HG03460 (cell line): Measurements from ENCODE around the gene ARMC12.
A peak's percentile ranks its signal among the peaks of the same experiment; 100 is the strongest.

ENCODE experiments used
- ATAC-seq: cut with Tn5 transposase; IDR thresholded peaks from one replicate; pipeline ENCODE4 v1.9.1; 2021; ENCODE audit not compliant: unreplicated experiment

Gene ARMC12

DNA sequence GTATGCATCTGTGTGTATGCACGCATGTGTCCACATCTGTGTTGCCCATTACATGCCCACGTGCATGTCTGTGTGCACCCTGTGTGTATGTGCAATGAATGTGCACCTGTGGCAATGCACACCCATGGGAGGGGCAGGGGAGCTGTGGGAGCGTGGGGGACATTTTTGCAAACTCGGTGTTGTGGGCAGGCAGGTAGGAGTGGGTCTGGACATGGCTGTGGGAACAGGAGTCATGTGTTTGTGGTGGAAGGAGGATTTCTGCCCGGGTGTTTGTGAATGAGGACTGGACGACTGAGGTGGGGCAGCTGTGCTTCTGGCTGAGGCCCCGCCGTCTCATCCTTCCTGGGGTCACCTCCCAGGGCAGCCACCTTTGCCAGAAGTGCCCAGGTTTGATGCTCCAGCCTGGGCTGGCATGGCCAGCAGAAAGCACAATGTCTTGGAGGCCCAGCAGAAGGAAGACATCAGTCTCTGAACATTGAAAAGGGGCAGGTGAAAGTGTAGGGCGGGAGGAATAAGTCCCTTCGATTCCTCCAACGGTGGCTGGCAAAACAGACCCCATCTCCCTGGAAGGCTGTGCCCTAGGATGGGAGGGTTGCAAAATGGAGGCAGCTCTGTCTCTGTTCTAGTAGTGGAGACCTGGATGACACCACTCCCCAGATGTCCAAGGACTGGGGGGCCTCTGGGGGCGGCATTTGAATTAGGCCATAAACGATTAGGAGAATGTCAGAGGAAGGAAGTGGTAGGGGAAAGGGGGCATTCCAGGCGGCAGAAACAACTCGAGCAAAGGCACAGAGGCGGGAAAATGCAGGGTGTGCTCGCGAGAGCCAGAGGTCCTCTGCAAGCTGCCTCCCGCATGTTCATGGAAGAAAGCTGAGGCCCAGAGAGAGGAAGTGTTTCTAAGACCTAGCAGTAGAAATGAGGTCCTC, 19.1 kb upstream of the ARMC12 start:
- no peak for ATAC-seq

DNA sequence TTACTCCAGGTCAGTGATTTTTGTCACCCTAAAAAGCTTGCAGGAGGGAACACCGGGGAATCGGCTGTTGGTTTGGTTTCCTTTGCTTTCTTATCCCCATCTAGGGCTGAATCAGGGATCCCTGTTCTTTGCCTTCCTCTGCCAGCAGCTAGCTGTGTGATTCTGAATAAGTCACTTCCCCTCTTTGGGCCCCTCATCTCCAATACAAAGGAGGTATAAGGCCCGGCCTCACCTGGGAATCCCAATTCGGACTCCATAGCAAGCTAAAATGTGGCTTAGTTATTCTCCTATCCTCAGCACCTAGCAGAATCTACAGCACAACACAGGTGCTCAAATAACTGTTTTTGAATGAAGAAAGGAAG, 18.5 kb upstream of the ARMC12 start:
- no peak for ATAC-seq

DNA sequence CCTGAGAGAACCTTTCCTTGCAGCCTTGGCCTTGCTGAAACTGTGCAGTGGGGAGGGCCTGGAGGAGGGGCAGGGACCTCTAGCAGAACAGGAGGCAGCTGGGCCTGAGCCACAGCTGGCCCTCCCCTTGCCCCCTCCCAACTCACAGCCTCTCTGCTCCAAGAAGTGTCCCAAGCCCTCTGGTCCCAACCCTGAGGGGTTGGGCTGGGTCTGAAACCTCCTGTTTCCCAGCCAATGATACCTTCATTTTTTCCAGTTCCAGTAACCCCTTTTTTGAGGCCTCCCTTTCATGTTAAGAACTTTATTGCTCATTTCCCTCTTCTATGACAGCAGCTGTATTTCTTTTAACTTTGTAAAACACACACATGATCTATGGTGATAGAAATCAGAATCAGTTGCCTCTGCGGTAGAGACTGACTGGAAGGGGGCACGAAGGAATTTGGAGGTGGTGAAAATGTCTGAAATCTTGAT, 17.9 kb upstream of the ARMC12 start:
- ATAC-seq, result no peak

DNA sequence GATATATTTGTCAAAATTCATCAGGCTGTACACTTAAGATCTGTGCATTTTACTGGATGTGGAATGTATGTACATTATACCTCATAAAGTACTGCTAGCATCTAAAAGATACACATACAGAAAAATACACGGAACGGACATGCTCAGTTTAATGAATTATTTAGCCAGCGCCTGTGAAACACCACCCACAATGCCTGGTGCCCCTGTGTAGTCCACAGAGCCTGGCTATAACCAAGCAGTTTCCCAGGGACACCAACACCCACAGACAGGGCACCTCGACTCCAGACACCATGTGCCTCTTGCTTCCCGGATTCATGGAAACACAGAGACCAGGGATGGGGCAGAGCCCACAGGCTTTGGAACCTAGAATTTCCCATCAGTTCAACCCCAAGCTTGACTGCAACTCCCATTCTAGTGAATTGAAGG, 17.4 kb upstream of the ARMC12 start:
- ATAC-seq, result peak; percentile 22

DNA sequence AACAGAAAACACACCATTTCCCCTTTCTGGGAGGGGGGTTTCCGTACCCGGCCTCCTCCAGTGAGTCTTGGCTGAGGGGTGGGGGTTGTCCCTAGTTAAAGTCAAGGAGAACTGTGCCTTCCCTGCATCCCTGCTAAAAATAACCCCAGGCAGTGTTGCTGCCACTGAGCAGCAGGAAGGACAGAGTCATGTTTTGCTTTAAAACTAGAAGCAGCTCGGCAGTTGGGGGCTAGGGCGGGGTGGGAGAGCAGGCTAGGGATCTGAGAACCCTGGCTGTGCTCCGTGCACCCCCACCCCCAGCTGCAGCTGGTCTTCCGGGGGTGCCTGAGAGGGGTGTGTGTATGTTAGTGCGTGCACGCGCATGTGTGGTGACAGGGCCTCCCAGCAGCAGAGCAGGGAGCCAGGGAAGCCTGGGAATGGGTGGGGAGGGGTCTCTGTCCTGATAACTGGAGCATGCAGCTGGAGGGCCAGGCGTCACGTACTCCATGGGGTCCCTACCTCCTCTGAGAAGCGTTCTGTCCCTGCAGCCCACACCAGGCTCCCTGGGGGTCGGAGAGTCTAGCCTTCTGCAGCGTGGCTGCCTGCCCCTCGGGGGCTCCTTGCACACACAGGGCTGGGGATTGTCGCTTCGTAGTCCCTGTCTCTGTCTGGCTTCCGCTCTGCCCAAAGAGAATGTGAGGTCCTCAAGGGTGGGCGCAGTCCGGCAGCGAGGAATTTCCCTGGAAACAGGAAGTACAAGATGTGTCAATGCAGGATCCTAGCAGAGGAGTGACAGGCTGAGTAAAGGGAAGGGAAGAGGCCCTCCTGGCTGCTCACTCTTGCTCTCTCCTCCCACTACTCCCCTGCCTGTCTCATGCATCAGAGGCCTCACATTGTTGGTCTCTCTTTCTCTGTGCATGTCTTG, 16.8 kb upstream of the ARMC12 start:
- peak; percentile 52 for ATAC-seq

DNA sequence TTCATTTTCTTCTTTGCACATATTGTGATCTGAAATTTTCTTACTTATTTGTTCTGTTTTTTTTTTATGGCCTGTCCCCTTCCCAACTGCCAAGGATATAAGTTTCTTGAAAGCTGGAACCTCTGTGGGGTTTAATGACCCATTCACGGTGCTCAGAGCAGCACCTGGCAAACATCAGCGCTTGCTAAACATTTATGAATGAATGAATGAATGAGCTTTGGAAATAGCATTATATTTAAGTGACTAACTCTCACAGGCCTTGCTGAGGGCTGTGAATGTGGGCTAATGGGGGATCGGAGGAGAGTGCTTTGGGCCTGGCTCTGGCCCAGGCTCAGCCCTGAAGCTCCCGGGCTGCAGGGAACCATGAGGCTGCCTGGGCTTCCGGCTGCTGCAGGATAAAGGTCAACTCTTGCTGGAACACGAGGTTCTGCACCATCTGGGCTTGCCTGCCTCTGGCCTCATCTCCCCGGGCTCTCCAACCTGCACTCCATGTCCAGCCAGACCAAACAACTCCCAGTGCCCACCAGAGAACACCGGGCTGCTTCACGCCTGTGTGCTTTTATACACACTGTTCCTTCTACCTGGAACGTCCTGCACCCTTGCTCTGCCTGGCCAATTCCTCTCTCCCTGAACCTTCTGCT, 14.6 kb upstream of the ARMC12 start:
- no peak for ATAC-seq

DNA sequence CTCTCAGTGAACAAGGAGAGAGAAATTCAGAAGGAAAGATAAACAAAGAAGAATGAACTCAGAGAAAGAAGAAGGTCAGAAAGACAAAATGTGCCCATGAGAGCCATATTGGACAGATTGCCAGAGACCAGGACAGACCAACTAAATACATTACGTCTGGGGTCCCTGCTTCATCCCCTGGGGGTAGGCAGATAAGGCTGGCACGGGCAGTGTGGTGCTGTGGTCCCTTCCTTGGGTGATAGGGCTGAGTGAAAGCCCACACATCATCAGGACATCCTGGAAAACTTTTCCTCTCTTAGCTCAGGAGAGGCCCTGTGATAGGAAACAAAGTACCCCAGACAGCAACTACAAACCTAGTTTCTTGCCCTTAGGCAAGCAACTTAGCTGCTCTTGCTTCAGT, 13.2 kb upstream of the ARMC12 start:
- no peak for ATAC-seq

DNA sequence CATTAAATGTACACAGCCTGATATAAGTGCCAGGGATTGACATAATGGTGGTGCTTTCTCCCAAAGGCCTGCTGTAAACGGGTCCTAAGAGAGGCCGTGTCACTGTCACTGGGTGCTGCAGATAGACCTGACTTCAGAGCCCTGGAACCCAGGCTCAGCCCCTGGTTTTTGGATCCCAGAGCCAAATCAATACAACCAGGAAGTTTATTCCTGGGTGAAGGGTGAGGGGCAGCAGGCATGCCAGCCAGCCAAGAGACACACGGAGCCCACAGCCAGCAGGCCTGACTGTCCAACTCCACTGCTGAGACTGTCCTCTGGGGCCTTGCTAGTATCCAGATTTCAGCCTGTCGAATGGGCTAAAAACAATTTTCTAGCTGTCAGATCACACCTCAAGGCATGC, 12.8 kb upstream of the ARMC12 start:
- no peak for ATAC-seq

DNA sequence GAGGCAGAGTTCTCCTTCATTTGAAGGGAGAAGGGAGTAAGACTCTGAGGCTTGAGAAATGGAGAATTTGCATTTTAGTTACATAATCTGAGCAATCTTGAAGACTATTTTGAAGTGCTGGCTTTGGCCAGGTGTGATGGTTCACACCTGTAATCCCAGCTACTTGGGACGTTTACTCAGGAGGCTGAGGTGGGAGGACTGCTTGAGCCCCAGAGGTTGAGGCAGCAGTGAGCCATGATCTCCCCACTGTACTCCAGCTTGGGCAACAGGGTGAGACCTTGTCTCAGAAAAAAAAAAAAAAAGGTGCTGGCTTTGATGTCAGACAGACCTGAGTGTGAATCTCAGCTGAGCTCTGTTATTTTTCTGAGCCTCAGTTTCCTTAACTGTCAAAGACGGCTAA, 12.4 kb upstream of the ARMC12 start:
- no peak for ATAC-seq

DNA sequence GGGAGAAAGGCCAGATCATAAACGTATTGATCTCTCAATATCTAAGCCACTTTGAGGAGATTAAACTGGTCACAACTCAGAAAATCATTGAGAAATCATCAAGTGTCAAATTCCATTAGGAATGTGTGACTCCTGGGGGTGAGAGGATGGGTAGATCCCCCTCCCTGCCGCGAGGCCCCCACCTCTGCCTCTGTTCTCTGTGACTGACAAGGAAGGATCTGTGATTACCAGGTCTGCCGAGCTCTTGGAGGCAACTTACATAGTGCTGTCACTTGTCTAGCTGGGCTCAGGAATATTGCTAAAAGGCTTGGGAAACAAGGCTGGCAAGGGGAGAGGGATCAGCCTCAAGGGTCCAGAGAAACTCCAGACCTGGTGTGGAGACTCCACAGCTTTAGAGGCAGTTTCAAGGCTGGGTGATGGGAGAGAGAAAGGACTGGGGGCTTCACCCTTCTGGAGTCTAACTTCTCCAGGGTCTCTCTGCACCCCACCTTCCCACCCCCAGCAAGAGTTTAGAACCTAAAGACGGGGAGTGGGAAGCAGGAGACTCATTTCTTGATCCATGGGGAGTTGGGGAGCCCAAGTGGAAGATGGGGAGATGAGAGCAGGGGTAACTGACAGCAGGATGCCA, 11.6 kb upstream of the ARMC12 start:
- ATAC-seq, result no peak

DNA sequence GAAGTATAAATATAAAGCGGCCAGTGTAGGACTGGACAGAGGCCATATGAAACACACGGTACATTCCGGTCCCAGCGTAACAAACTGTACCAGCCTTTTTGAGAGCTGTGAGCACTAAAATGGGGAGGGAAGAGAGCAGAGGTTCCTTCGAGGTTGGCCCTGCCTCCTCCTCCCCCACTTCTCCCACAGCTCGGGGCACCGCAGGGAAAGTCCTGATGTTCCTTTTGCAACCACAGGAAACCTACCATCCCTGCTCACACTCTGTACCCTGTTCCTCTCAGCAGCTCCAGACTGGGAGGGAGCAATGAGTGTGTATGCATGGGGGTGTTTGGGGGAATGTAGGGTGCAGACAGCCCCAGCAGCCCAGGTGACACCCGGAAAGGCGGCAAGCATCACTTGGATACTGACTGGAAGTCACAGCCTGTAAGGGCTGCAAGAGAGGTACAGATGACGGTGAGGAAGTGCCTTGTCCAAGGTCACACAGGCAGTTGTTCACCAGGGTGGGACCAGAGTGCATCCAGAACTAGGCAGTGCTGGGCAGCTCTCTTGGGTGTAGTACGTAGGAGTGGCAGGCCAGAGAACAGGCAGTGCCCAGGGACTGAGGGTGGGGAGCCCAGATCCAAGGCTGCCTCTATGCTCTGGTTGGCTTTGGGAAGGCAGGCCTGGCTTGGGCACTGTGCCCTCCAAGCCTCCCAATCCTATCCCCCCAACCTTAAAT, 11.0 kb upstream of the ARMC12 start:
- no peak for ATAC-seq

DNA sequence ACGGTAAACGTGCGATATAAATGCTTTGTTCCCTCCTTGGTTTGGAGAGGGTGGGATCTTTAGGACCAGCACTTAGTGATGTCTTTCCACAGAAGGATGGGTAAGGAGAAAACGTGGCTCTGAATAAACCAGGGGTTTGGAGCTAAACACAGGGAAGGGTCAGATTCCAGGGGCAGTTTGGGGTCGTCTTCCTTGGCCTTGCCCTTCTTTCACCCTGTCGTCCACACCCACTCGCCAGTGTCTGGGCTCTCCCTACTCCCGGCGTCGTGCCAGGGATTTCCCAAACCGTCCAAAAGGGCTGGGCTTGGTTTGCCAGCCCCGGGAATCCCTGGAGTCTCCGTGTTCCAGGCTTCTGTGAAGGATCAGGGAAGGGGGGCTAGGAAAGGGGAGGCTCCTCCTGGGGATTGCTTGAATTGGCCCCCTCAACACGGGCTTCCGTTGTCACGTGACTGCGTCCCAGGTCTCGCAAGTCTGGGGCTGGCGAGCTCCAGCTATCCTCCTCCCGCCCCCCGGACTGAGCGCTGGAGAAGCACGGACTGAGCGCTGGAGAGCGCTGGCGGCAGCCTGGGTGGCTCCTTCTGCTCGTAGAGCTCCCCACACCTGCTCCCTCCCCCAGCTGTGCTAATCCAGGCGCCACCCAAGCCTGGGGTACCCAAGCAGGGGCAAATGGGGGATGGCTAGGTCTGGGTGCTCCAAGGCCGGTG, 9.4 kb upstream of the ARMC12 start:
- ATAC-seq, result peak; percentile 6

DNA sequence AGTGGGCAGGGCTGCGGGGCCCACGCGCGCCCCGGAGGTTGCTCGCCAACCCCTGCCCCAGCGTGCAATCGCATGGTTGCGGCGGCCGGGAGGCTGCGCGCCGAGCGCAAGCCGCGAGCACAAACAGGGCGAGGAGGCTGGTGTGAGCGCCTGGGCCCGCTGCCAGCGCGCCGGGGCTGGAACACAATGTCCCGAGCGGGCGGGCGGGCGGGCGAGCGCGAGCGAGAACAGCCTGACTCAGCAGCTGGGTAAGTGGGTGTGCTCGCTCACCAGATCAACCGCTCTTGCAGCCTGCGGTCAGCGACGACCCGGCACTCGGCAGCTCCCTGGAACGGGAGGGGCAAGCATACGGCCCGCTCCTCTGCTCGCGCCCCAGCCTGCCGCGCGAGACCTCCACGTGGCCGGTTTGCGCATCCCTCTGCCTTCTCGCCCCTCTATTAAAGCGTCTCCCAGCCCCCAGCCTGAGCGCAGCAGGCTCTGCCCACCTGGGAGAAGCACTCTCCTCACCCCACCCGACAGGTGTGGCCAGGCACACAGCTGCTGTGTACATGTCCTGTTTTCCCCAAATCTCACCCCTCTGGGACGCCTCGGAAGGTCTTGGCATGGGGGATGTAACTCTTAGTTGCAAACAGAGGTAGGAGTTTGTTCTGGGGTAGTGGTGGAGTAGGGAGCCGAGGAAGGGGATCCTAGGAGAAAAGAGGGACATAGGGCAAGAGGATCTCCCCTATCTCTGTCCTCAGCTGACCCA, 8.7 kb upstream of the ARMC12 start:
- peak; percentile 33 for ATAC-seq

DNA sequence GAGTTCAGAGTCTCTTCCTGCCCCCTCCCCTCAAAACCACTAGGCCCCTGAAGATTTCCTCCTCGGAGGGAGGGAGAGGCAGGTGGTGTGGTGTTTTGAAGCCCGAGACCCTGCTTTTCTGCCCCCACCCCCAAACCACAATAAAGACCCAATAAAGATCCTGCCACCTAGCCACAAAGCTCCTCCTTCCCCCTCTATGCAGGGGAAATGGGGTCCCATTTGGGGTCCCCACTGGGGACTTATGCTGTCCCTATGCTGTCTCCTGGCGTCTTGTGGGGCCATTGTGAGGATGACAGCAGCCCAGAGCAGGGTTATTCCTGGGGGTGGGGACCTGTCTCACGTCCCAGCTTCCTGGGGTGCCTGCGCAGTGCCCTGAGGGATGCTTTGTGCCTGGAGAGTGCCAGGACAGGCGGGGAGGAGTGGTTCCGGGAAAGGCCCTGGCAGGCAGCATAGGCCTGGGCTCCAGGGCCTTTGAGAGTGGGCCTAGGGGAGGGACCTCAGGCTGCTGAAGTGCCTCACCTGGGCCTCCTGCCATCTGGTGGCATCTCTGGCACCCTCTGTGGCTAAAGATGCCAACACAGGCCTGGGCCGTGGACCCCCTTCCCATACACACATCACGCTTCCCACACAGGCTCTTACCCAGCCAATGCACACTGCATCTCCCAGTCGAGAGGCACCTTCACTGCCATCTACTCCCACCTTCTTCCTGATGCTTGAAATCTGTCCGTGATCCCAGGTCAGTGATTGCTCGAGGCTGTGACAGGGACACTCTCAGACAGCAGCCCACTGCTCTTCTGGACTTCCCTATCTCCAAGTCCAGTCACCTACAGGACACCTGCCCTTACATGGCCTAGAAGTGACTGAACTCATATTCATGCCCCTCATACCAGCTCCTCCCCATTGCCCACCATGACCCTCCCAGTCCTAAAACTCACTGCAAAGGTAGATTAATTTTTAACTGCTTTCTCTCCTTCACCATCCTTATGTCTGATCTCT, 7.9 kb upstream of the ARMC12 start:
- ATAC-seq, result no peak

DNA sequence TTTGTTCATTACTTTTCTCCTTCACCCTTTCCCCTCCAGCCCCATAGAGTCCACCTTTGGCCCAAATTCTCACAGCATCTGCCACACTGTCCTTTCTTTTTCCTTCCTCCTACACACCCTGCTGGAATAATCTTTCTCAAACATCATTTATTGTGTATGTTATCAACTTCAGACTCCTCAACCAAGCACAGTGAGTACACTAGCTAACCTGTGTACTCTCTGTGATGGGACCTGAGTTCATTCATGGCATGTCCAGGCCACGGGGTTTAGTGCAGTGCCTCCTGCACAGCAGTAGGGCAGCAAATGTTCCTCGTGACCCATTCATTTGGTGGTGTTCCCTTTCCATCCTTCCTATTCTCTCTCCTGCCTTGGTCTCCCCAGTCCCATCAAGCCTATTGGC, 7.1 kb upstream of the ARMC12 start:
- ATAC-seq, result no peak

DNA sequence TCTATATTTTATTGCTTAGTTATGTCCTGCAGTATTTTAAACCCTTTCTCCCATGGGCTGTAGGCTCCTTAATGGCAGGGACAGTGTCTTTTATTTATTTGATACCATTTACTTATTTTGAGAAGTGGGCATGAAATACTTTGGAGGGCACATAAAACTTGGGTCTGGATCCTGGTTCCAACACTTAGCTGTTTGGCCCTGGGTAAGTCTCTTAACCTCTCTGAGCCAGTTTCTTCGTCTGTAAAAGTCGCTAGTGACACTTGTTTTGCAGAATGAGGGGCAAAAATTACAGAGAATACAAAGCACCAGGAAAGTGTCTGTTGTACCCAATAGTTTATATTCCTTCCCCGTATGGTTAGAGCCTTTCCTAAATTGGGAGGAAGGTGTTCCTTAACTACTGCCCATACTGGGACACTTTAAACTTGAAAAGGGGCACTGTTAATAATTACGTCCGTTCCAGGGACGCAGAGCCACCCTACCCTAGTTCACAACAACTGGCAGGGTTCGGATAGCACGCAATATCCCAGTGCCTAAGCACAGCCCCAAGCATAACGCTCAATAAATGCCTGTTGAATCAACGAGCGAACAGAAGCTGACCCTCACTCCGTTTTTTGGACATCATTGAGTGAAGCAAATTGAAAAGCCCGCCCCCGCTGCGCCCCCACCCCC, 6.0 kb upstream of the ARMC12 start:
- no peak for ATAC-seq

DNA sequence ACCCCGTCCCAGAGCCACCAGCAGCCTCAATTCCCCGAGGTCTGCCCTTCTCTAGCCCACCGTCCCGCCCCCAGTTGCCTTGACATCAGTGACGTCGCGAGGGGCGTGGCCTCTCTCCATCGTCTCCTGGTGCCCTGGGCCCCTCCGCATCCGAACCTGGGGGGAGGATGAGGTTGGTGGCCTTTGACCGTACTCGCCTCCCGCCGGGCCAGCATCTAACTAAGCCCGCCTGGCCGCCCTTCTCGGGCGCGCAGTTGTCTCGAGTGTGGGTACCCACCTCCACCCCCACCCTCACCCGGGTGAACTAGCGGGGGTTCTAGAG, 5.5 kb upstream of the ARMC12 start:
- peak; percentile 50 for ATAC-seq
